Fibroblast of the aortic adventitia (primary cell): ENCODE measurements around the gene REEP1. TPM values are rescaled to one million over a fixed set of nuclear protein-coding genes. Genes with fewer than 3 reads are reported as not detected.

Source experiments
- DNase-seq: peaks from one replicate; pipeline ENCODE4 v3.0.0-alpha.2; 2010; ENCODE audit warnings: low read depth
- H3K4me3 ChIP-seq: 2 replicates; pipeline ENCODE4 v1.5.1; 2011; ENCODE audit warnings: low read depth, mild to moderate bottlenecking, control low read depth, low read length, moderate library complexity
- CTCF ChIP-seq: IDR thresholded peaks from 2 replicates; pipeline ENCODE4 v1.5.1; 2011; ENCODE audit warnings: mild to moderate bottlenecking, low read length, control low read depth, inconsistent platforms; ENCODE audit not compliant: insufficient read depth
- total RNA-seq: library from RNA; depleted of rRNA; stranded (reverse); fragments of >200 nt; gene quantifications from 2 replicates; pipeline ENCODE4 v1.2.3, GENCODE V29; 2012; ENCODE audit warnings: low replicate concordance

REEP1 gene
- total RNA-seq, 1 donor: 0.27 TPM

DNA sequence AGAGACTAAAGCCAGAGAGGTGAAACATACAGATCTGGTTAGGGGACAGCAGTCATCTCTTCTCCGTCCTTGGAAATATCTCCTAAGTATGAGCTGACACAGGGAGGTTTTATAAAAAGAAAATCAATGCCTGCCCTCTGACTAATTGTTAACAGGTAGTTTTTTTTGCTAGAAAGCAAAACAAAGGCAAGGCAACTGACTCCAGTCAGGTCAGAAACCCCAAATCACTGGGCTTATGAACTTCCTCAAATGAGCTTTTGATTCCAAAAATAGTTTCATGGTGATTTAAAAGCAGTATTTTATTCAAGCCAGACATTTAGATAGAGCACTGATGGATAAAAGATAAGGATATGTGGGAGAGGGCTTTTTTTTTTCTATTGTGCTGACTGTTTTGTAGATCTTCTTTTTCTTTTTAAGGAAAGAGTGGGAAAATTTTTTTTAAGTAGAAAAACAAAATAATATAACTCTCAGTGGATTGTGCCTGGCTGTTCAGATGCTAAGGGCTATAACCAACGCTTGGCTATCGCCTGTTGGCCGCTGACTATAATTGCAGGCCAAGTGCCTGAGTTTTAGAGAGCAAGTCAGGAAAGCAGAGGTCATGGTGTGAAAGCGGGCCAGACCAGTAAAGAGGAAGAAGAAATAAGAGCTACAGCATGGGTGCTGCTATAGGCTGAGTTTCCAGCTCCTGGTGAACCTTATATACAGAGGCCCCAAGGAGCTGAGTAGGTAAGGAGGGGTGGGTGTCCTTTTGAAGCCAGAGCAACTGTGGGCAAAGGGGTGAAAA, 93.3 kb downstream of the REEP1 start:
- no peak for DNase-seq
- H3K4me3 ChIP-seq: no peak overlapping the region
- no peak for TF ChIP-seq CTCF

GRCh38 chr2:86243272-86243671, 94.2 kb downstream of the REEP1 start:
- TF ChIP-seq CTCF: no peak
- no peak overlapping the region for H3K4me3 ChIP-seq
- no peak for DNase-seq

- no peak for DNase-seq
- no peak overlapping the region for H3K4me3 ChIP-seq
- TF ChIP-seq CTCF: no peak
Measured at GRCh38 chr2:86241611-86242010, 95.8 kb downstream of the REEP1 start.

DNA sequence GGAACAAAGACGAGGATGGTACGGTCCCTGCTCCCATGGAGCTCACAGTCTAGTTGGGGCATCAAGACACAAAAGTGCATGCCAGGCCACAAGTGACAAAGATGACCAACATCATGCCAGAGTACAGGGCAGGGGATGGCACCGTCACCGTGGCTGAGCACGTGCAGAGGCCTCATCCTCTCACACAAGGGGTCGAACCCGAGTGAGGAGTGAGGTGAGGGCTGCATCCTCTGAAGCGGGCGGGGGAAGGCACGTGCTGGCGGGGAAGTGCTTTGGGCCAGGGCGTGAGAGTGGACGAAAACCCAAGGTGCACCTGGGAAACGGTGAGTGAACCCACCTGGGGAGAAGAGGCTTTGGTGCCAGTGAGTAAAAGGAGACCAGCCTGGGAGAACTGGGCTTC, 97.2 kb downstream of the REEP1 start:
- H3K4me3 ChIP-seq: no peak overlapping the region
- no peak for DNase-seq
- TF ChIP-seq CTCF: no peak

DNA sequence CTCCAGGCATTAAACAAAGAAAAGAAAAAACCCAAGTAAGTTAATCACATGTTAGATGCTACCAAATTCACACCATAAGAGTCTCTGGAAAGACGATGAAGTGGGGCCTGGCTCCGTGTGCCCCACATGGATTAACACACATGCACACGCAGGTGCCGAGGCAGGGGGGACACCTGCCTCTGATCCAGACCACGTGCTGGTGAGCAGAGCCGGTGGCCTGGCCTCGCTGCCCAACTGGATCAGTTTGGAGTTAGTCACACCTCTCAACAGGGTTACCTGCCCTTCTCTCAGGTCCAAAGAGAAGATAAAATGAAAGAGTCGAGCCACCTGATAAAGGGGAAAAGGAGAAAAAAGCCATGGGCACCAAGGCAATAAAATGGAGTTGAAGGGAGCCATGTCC, 97.7 kb downstream of the REEP1 start:
- TF ChIP-seq CTCF: no peak
- no peak for DNase-seq
- H3K4me3 ChIP-seq: no peak overlapping the region

- no peak for DNase-seq
- TF ChIP-seq CTCF: no peak
- no peak overlapping the region for H3K4me3 ChIP-seq
Measured at GRCh38 chr2:86239326-86239725, 98.1 kb downstream of the REEP1 start.

GRCh38 chr2:86238354-86238753, 99.1 kb downstream of the REEP1 start:
- no peak for TF ChIP-seq CTCF
- no peak overlapping the region for H3K4me3 ChIP-seq
- no peak for DNase-seq
